GM12873 (cell line): ENCODE data around the gene TCN2.

Experiments used
- TF ChIP-seq, protein P1 (sequence below): IDR thresholded peaks from 2 replicates; pipeline ENCODE4 v1.5.1; 2012; ENCODE audit warnings: low read depth, mild to moderate bottlenecking, moderate library complexity, low read length, control low read depth; ENCODE audit not compliant: insufficient read depth; ENCODE audit errors: missing control alignments

The TCN2 gene

DNA sequence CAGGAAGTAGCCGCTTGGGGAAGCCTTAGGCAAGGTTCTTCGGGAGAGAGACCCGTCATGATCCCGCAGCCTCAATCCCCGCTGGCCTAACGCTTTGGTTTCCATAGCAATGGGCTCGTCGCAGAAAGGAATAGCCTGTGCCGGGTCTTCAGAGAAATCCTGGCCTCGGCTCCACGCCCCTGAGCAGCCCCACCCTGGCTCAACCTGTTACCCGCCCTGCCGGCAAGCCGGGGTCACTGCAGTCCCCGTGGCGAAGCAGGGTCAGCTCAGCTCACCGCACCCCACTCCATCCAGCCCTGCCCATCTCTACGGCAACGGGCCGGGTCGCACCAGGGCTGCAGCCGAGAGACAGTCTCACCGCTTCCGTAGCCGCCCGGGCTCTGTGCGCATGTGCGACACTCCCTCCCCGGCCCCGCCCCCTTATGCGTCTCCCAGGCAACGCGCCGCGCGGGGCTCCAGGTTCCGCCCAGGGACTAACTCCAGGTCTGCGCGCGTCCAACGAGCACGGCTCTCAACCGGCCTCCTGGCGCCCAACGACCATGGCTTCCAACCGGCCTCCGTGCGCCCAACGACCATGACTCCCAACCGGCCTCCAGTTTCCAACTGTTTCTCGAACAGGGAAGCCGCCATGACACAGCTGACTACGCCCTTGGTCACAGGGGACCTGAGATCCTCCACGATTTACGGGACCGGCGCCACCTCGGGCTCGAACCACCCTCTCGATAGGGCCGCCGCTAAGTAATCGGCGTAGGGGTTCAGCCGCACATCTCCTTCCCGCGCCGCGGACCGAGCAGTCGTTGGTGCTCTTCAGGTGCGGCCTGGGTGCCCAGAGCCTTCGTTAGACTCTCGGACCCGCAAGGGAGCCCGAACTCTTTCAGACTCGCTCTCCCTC lies 60.8 kb downstream of the TCN2 start, which contains the start of gene DUSP18:
Gene DUSP18 (minus strand): TSS at position 382 of the 892 bp plus-strand sequence. CDS start 3,872 bp downstream, outside the sequence.
- TF ChIP-seq, protein P1, sequence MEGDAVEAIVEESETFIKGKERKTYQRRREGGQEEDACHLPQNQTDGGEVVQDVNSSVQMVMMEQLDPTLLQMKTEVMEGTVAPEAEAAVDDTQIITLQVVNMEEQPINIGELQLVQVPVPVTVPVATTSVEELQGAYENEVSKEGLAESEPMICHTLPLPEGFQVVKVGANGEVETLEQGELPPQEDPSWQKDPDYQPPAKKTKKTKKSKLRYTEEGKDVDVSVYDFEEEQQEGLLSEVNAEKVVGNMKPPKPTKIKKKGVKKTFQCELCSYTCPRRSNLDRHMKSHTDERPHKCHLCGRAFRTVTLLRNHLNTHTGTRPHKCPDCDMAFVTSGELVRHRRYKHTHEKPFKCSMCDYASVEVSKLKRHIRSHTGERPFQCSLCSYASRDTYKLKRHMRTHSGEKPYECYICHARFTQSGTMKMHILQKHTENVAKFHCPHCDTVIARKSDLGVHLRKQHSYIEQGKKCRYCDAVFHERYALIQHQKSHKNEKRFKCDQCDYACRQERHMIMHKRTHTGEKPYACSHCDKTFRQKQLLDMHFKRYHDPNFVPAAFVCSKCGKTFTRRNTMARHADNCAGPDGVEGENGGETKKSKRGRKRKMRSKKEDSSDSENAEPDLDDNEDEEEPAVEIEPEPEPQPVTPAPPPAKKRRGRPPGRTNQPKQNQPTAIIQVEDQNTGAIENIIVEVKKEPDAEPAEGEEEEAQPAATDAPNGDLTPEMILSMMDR, result peak; percentile 49

DNA sequence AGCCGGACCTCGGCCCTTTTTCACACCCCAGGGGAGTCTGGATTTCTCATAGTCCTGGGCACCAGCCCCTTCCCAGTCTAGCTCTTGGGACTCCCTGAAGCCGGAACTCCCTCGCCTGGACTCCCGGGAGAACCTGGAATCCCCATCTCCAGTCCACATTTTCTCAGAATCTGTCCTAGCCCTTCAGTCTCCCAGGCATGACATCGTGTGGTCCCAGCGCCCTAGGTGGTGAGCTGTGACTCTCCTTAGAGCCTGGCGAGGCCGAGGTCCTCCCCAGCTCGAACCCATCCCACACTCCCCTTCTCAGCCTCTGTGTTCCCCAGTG lies 61.4 kb downstream of the TCN2 start:
- TF ChIP-seq, protein P1, result no peak

DNA sequence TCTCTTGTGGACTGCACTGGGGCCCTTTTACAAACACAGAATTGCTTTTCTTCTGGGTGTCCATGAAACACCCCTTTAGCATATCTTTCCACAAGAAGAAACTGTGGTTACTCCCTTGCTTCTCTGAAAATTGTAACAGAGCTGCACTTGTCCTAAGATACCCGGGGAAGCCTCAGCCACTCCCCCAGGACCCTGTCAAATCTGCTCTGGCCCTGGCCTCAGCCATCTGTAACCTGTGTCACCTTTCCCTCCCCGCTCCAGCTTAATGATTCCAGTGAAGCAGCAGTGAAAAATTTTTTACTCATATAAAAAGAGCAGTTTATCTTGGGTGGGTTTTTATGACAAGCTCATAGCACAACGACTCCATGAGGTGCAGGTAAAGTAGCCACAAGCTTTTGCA lies 64.1 kb downstream of the TCN2 start:
- TF ChIP-seq, protein P1, result no peak

DNA sequence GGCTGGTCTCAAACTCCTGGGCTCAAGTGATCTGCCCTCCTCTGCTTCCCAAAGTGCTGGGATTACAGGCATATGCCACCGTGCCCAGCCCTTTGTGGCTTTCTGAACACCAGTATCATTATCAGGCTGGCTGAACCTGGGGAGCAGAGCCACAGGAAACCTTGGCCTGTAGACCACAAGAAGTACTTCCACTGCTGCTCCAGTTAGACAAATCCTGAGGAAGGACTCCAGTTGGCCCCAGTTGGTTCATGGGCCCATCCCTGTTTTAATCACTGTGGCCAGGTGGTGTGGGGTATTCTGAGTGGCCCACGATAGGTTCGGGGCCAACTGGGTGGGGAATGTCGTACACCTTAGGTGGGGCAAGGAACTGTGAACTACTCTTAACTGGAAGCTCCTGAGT lies 66.2 kb downstream of the TCN2 start:
- TF ChIP-seq, protein P1, result no peak

DNA sequence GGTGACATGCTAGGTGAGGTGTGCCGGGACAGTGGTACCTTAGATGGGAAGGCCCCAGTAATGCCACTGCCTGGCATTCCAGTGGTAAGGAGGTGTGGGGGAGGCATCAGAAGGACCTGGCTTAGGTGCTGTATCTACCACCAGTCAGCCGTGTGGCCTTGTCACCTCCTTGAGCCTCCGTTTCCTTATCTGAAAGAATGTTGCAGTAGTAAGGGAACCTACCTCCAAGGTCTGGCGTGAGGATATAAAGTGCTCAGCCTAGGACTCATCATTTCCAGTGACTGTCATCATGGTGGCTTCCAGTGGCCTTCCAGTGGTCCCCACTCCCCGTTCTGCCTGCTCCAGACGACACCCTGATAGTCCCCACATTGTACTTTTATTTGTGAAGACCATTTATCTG lies 67.5 kb downstream of the TCN2 start:
- TF ChIP-seq, protein P1, result no peak

DNA sequence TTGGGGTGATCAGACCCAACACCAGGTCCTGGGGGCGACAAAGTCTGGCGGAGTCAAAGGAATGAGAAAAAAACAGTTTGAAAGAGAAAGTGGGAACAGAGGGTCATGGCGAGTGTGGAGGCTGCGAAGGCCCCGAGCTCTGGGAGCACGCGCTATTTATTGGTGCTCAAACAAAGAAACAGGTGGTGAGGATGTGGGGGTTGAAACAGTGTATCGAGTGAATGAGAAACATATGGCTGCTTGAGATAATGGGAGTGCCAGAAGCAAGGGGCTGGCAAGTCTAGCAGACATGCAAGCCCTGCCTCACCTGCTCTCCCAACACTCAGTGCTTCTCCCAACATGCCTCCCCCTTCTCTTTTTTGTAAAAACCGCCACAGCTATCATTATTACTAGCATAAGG lies 68.5 kb downstream of the TCN2 start:
- TF ChIP-seq, protein P1, result no peak
